Endodermal cell (in vitro differentiated cells): ENCODE results near the gene PRRX2. TPM values are rescaled to one million over a fixed set of nuclear protein-coding genes. Genes with fewer than 3 reads are reported as not detected.

Source experiments
- DNase-seq: peaks from one replicate; pipeline ENCODE4 v3.0.0-alpha.2; 2017
- H3K27ac ChIP-seq: 2 replicates; pipeline ENCODE4 v1.5.1; 2013; ENCODE audit warnings: mild to moderate bottlenecking, low read depth, low read length, moderate library complexity
- H3K27me3 ChIP-seq: 2 replicates; pipeline ENCODE4 v1.6.1; 2013; ENCODE audit warnings: mild to moderate bottlenecking, low read length, moderate library complexity; ENCODE audit not compliant: insufficient read depth, control insufficient read depth, poor library complexity, severe bottlenecking
- H3K36me3 ChIP-seq: 2 replicates; pipeline ENCODE4 v1.7.0; 2013; ENCODE audit warnings: mild to moderate bottlenecking, low read length, moderate library complexity; ENCODE audit not compliant: control insufficient read depth, insufficient read depth
- H3K4me1 ChIP-seq: one replicate; pipeline ENCODE4 v1.7.0; 2013; ENCODE audit warnings: low read length; ENCODE audit not compliant: control insufficient read depth, insufficient read depth
- H3K4me3 ChIP-seq: 2 replicates; pipeline ENCODE4 v1.5.1; 2013; ENCODE audit warnings: mild to moderate bottlenecking, low read length, moderate library complexity
- H3K9ac ChIP-seq: 2 replicates; pipeline ENCODE4 v1.6.1; 2013; ENCODE audit warnings: mild to moderate bottlenecking, low read length, moderate library complexity; ENCODE audit not compliant: poor library complexity, severe bottlenecking; ENCODE audit errors: extremely low read depth
- H3K9me3 ChIP-seq: 2 replicates; pipeline ENCODE4 v1.6.1; 2013; ENCODE audit warnings: mild to moderate bottlenecking, low read length, moderate library complexity; ENCODE audit not compliant: control insufficient read depth
- H3K27ac Mint-ChIP-seq: 2 replicates; pipeline ENCODE4 v1.8.0; 2020; ENCODE audit warnings: mixed read lengths
- H3K27me3 Mint-ChIP-seq: 2 replicates; pipeline ENCODE4 v1.8.0; 2021; ENCODE audit warnings: mild to moderate bottlenecking, mixed read lengths; ENCODE audit not compliant: insufficient read depth
- H3K36me3 Mint-ChIP-seq: 2 replicates; pipeline ENCODE4 v1.8.0; 2020; ENCODE audit warnings: low read depth, mixed read lengths
- H3K4me1 Mint-ChIP-seq: 2 replicates; pipeline ENCODE4 v1.8.0; 2020; ENCODE audit warnings: mixed read lengths
- H3K4me3 Mint-ChIP-seq: 2 replicates; pipeline ENCODE4 v1.8.0; 2020; ENCODE audit warnings: mild to moderate bottlenecking, moderate library complexity, mixed read lengths
- H3K9me3 Mint-ChIP-seq: 2 replicates; pipeline ENCODE4 v1.8.0; 2020; ENCODE audit warnings: mild to moderate bottlenecking, mixed read lengths
- CTCF ChIP-seq: fragments of 200-600 bp; sonication (generic); conservative IDR thresholded peaks from 2 replicates; pipeline ENCODE4 v1.5.0; 2021; ENCODE audit warnings: antibody characterized with exemption, mild to moderate bottlenecking
- WGBS, 2 experiments: methylation state at CpG; one replicate each; pipeline versions ENCODE4 v1.1.5 to v1.1.7; 2013; ENCODE audit warnings: missing lambda C conversion rate in 2 of 2, mixed read lengths in 1 of 2; ENCODE audit not compliant: insufficient coverage in 1 of 2, insufficient read length in 1 of 2; 5-methylcytosine and 5-hydroxymethylcytosine counted together
- total RNA-seq, 2 donors: library from RNA; stranded (reverse); fragmentation: NEBNext Ultra II Directional in 1 of 2; extraction: Animal tissue kit (Norgen Biotek cat#: 25700) in 1 of 2; gene quantifications; 2 replicates in 1 of 2; 3 replicates in 1 of 2; pipeline ENCODE4 v1.2.1, GENCODE V29; 2021

Gene PRRX2
- total RNA-seq, 2 donors from 2014 or later: 1.0 to 3.8 TPM

GRCh38 chr9:129688285-129689043 is 23.0 kb downstream of the PRRX2 start:
- H3K4me1 Mint-ChIP-seq: no peaks in the 10 kb centered on the region
- peak; percentile 39 for DNase-seq
- H3K27me3 ChIP-seq: no peaks in the 10 kb centered on the region
- no peak overlapping the region for H3K27ac Mint-ChIP-seq
- H3K9me3 ChIP-seq: no peaks in the 10 kb centered on the region
- no peak overlapping the region for H3K4me3 Mint-ChIP-seq
- H3K27ac ChIP-seq: no peak overlapping the region
- TF ChIP-seq CTCF: peak; percentile 13
- H3K36me3 ChIP-seq: no peaks in the 10 kb centered on the region
- H3K4me3 ChIP-seq: no peak overlapping the region
- no peaks in the 10 kb centered on the region for H3K27me3 Mint-ChIP-seq
- H3K9me3 Mint-ChIP-seq: no peaks in the 10 kb centered on the region
- no peak overlapping the region for H3K9ac ChIP-seq
- no peaks in the 10 kb centered on the region for H3K4me1 ChIP-seq
- H3K36me3 Mint-ChIP-seq: no peaks in the 10 kb centered on the region
- 92 to 96% methylated on average over 9 to 11 of the region's 11 CpGs for WGBS, 2 experiments

- Histone ChIP-seq H3K9ac (no peak overlapping the region), H3K9me3 (no peaks in the 10 kb centered on the region), H3K4me3 (no peak overlapping the region), H3K27ac (no peak overlapping the region), H3K36me3 (no peaks in the 10 kb centered on the region), H3K27me3 (peaks cover 24% of the 10 kb centered on the region), H3K4me1 (no peaks in the 10 kb centered on the region)
- 91 to 97% methylated on average over 3 to 5 of the region's 5 CpGs for WGBS, 2 experiments
- DNase-seq: no peak
- Mint-ChIP-seq H3K27me3 (peaks cover 23% of the 10 kb centered on the region), H3K4me3 (no peak overlapping the region), H3K4me1 (no peaks in the 10 kb centered on the region), H3K36me3 (no peaks in the 10 kb centered on the region), H3K27ac (no peak overlapping the region), H3K9me3 (no peaks in the 10 kb centered on the region)
- no peak for TF ChIP-seq CTCF
These were observed 27.1 kb downstream of the PRRX2 start for GRCh38 chr9:129692534-129692933.

GRCh38 chr9:129693741-129694140 is 28.3 kb downstream of the PRRX2 start:
- Mint-ChIP-seq H3K4me1 (no peaks in the 10 kb centered on the region), H3K27me3 (peaks cover 25% of the 10 kb centered on the region), H3K36me3 (no peaks in the 10 kb centered on the region), H3K4me3 (no peak overlapping the region), H3K27ac (no peak overlapping the region), H3K9me3 (no peaks in the 10 kb centered on the region)
- Histone ChIP-seq H3K27me3 (peaks cover 24% of the 10 kb centered on the region), H3K36me3 (no peaks in the 10 kb centered on the region), H3K4me3 (no peak overlapping the region), H3K9ac (no peak overlapping the region), H3K27ac (no peak overlapping the region), H3K9me3 (no peaks in the 10 kb centered on the region), H3K4me1 (no peaks in the 10 kb centered on the region)
- no peak for TF ChIP-seq CTCF
- 89 to 96% methylated on average over 6 to 8 of the region's 8 CpGs for WGBS, 2 experiments
- peak; percentile 30 for DNase-seq
